NT2/D1 (cell line): ENCODE data around the gene FRMD4A.

Source experiments
- SUZ12 ChIP-seq: IDR thresholded peaks from 2 replicates; pipeline ENCODE4 v1.6.1; 2011; ENCODE audit not compliant: insufficient read length, insufficient read depth; ENCODE audit errors: extremely low read depth
- YY1 ChIP-seq: IDR thresholded peaks from 2 replicates; pipeline ENCODE4 v1.6.1; 2011; ENCODE audit not compliant: insufficient read length, insufficient read depth
- ZNF274 ChIP-seq: IDR thresholded peaks from 2 replicates; pipeline ENCODE4 v1.6.1; 2011; ENCODE audit warnings: mild to moderate bottlenecking, low read depth, low read length

DNA sequence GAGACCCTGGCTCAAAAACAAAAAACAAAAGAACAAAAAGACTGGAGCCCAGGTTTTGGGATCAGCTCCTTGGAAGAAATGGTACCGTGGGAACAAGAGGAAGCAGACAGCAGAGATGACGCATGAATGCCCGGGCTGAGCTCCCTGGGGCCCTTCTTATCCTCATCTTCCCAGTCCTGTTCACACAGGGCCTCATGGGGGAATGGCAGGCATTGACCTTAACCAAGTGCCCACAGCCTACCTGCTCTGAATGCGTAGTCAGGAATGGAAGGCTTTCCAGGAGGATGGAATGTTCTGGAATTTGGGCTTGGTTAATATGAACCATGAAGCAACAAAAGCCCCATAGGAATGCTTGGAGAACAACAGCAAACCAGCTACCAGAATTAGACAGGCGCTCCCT lies 589.3 kb downstream of the FRMD4A start:
- TF ChIP-seq YY1 (no peak), SUZ12 (no peak), ZNF274 (no peak)
